Measurements from ENCODE around the gene FRMPD1. TPM values are rescaled to one million over a fixed set of nuclear protein-coding genes. Genes with fewer than 3 reads are reported as not detected.

The FRMPD1 gene
- total and polyA plus RNA-seq, 2 experiments from 2014 or later: 0.15 to 0.32 TPM

- peaks cover 14% of the 10 kb centered on the region for H3K36me3 ChIP-seq
- H3K4me1 ChIP-seq (ENCODE audit: low read depth): no peaks in the 10 kb centered on the region
- no peaks in the 10 kb centered on the region for H3K9me3 ChIP-seq (ENCODE audit: low read depth)
- TF ChIP-seq CTCF (IDR thresholded peaks at IDR 0.05; ENCODE audit: low read depth, low read length): no peak
- DNase-seq (ENCODE audit: low read depth in 1 of 2, low spot score in 1 of 2): no peak
- H3K27me3 ChIP-seq: peaks cover 8% of the 10 kb centered on the region
- H3K4me3 ChIP-seq: no peak overlapping the region
- H3K27ac ChIP-seq: no peak overlapping the region
These were observed 136.3 kb downstream of the FRMPD1 start for GRCh38 chr9:37787059-37787458.

GRCh38 chr9:37788332-37788731, 137.6 kb downstream of the FRMPD1 start:
- DNase-seq (ENCODE audit: low read depth in 1 of 2, low spot score in 1 of 2): no peak
- Histone ChIP-seq H3K4me1 (ENCODE audit: low read depth) (no peaks in the 10 kb centered on the region), H3K27me3 (peaks cover 8% of the 10 kb centered on the region), H3K9me3 (ENCODE audit: low read depth) (no peaks in the 10 kb centered on the region), H3K27ac (no peak overlapping the region), H3K36me3 (peaks cover 2% of the 10 kb centered on the region), H3K4me3 (no peak overlapping the region)
- no peak for TF ChIP-seq CTCF (IDR thresholded peaks at IDR 0.05; ENCODE audit: low read depth, low read length)

- Histone ChIP-seq H3K36me3 (no peaks in the 10 kb centered on the region), H3K27ac (no peak overlapping the region), H3K4me3 (no peak overlapping the region), H3K4me1 (ENCODE audit: low read depth) (no peaks in the 10 kb centered on the region), H3K27me3 (peaks cover 16% of the 10 kb centered on the region), H3K9me3 (ENCODE audit: low read depth) (no peaks in the 10 kb centered on the region)
- DNase-seq (ENCODE audit: low read depth in 1 of 2, low spot score in 1 of 2): no peak
- TF ChIP-seq CTCF (IDR thresholded peaks at IDR 0.05; ENCODE audit: low read depth, low read length): no peak
These were observed 139.3 kb downstream of the FRMPD1 start for GRCh38 chr9:37790096-37790495.

GRCh38 chr9:37792122-37792521, 141.4 kb downstream of the FRMPD1 start:
- Histone ChIP-seq H3K4me1 (ENCODE audit: low read depth) (no peaks in the 10 kb centered on the region), H3K27me3 (peaks cover 30% of the 10 kb centered on the region), H3K36me3 (no peaks in the 10 kb centered on the region), H3K4me3 (no peak overlapping the region), H3K9me3 (ENCODE audit: low read depth) (no peaks in the 10 kb centered on the region), H3K27ac (no peak overlapping the region)
- no peak for DNase-seq (ENCODE audit: low read depth in 1 of 2, low spot score in 1 of 2)
- TF ChIP-seq CTCF (IDR thresholded peaks at IDR 0.05; ENCODE audit: low read depth, low read length): no peak

GRCh38 chr9:37796232-37796631, 145.5 kb downstream of the FRMPD1 start:
- Histone ChIP-seq H3K36me3 (no peaks in the 10 kb centered on the region), H3K4me1 (ENCODE audit: low read depth) (no peaks in the 10 kb centered on the region), H3K4me3 (no peak overlapping the region), H3K27me3 (peaks cover 22% of the 10 kb centered on the region), H3K27ac (no peak overlapping the region), H3K9me3 (ENCODE audit: low read depth) (no peaks in the 10 kb centered on the region)
- no peak for DNase-seq (ENCODE audit: low read depth in 1 of 2, low spot score in 1 of 2)
- no peak for TF ChIP-seq CTCF (IDR thresholded peaks at IDR 0.05; ENCODE audit: low read depth, low read length)

Other genes with a start within 250 kb of the FRMPD1 start
- gene GRHPR, start 228.3 kb upstream of the FRMPD1 start, total RNA-seq: 335 and 376 TPM in 2 replicates
- 252 and 280 TPM in 2 replicates for gene GRHPR, start 228.3 kb upstream of the FRMPD1 start, polyA plus RNA-seq
- gene ZBTB5, start 185.5 kb upstream of the FRMPD1 start, total RNA-seq: 16.2 and 24.9 TPM in 2 replicates
- 6.7 and 10.9 TPM in 2 replicates for gene ZBTB5, start 185.5 kb upstream of the FRMPD1 start, polyA plus RNA-seq
- gene POLR1E, start 165.0 kb upstream of the FRMPD1 start, total RNA-seq: 15.1 and 18.2 TPM in 2 replicates
- gene POLR1E, start 165.0 kb upstream of the FRMPD1 start, polyA plus RNA-seq: 7.6 and 7.8 TPM in 2 replicates
- gene FBXO10, start 74.6 kb upstream of the FRMPD1 start, total RNA-seq: 19.8 and 25.6 TPM in 2 replicates
- gene FBXO10, start 74.6 kb upstream of the FRMPD1 start, polyA plus RNA-seq: 10.6 and 13.4 TPM in 2 replicates
- gene TOMM5, start 58.4 kb upstream of the FRMPD1 start, total RNA-seq: 63.3 and 137 TPM in 2 replicates
- 208 and 264 TPM in 2 replicates for gene TOMM5, start 58.4 kb upstream of the FRMPD1 start, polyA plus RNA-seq
- 4.1 and 4.5 TPM in 2 replicates for gene TRMT10B, start 102.9 kb downstream of the FRMPD1 start, total RNA-seq
- 8.8 and 12.5 TPM in 2 replicates for gene TRMT10B, start 102.9 kb downstream of the FRMPD1 start, polyA plus RNA-seq
- 51.6 and 55.2 TPM in 2 replicates for gene EXOSC3, start 134.1 kb downstream of the FRMPD1 start, total RNA-seq
- gene EXOSC3, start 134.1 kb downstream of the FRMPD1 start, polyA plus RNA-seq: 38.0 and 48.0 TPM in 2 replicates
- 19.6 and 23.1 TPM in 2 replicates for gene DCAF10, start 149.8 kb downstream of the FRMPD1 start, total RNA-seq
- 22.9 and 25.2 TPM in 2 replicates for gene DCAF10, start 149.8 kb downstream of the FRMPD1 start, polyA plus RNA-seq

Data from cardiac muscle cell (in vitro differentiated cells and primary cell).